CD14-positive monocyte (primary cell): ENCODE data around the gene ZBTB7C. TPM values are rescaled to one million over a fixed set of nuclear protein-coding genes. Genes with fewer than 3 reads are reported as not detected.

ENCODE experiments used
- DNase-seq, 3 donors: peaks; one replicate each; pipeline ENCODE4 v3.0.0-alpha.2; 2011 to 2022
- H2AFZ ChIP-seq: 2 replicates; pipeline ENCODE4 v1.6.0; 2012; ENCODE audit warnings: mild to moderate bottlenecking, low read depth, low read length, inconsistent platforms; ENCODE audit not compliant: insufficient read depth, poor library complexity, severe bottlenecking
- H3K27ac ChIP-seq, 2 donors: 1 replicate in 1 of 2; 2 replicates in 1 of 2; pipeline ENCODE4 v1.5.1; 2012 to 2013; ENCODE audit warnings: low read length in 2 of 2, control low read depth in 1 of 2, inconsistent platforms in 1 of 2, low read depth in 1 of 2, mild to moderate bottlenecking in 1 of 2
- H3K27me3 ChIP-seq, 2 donors: one replicate each; pipeline versions ENCODE4 v1.6.0 to v1.6.1; 2011 to 2013; ENCODE audit warnings: low read length in 2 of 2; ENCODE audit not compliant: control insufficient read depth in 2 of 2, insufficient read depth in 2 of 2
- H3K36me3 ChIP-seq, 2 donors: replicated peaks in 1 of 2; 1 replicate in 1 of 2; 2 replicates in 1 of 2; pipeline versions ENCODE4 v1.5.1 to v1.6.1; 2012 to 2013; ENCODE audit warnings: low read length in 2 of 2, control low read depth in 1 of 2, inconsistent platforms in 1 of 2, mild to moderate bottlenecking in 1 of 2; ENCODE audit not compliant: insufficient read depth in 2 of 2, control insufficient read depth in 1 of 2
- H3K4me1 ChIP-seq, 2 donors: 1 replicate in 1 of 2; 2 replicates in 1 of 2; pipeline versions ENCODE4 v1.5.1 to v1.6.1; 2012 to 2013; ENCODE audit warnings: low read length in 2 of 2, control low read depth in 1 of 2, inconsistent platforms in 1 of 2, mild to moderate bottlenecking in 1 of 2, moderate library complexity in 1 of 2; ENCODE audit not compliant: insufficient read depth in 2 of 2, control insufficient read depth in 1 of 2
- H3K4me2 ChIP-seq: replicated peaks from 2 replicates; pipeline ENCODE3; 2012; ENCODE audit warnings: low read length, moderate library complexity, mild to moderate bottlenecking; ENCODE audit not compliant: poor library complexity, severe bottlenecking; ENCODE audit errors: extremely low read depth
- H3K4me3 ChIP-seq, 3 experiments: fragments of 200-600 bp in 1 of 3; sonication (generic) in 1 of 3; replicated peaks in 1 of 3; 1 replicate in 2 of 3; 2 replicates in 1 of 3; pipeline ENCODE4 v1.5.1; 2011 to 2013; ENCODE audit warnings: low read length in 3 of 3, mild to moderate bottlenecking in 3 of 3, control low read depth in 2 of 3, low read depth in 2 of 3, inconsistent platforms in 1 of 3, moderate library complexity in 1 of 3
- H3K79me2 ChIP-seq: 2 replicates; pipeline ENCODE4 v1.6.0; 2012; ENCODE audit warnings: mild to moderate bottlenecking, control low read depth, inconsistent platforms, low read length, moderate library complexity; ENCODE audit not compliant: insufficient read depth
- H3K9ac ChIP-seq: 2 replicates; pipeline ENCODE4 v1.6.0; 2017; ENCODE audit warnings: low read length, mild to moderate bottlenecking; ENCODE audit not compliant: insufficient read depth, poor library complexity, severe bottlenecking
- H3K9me3 ChIP-seq, 2 donors: replicated peaks in 1 of 2; 1 replicate in 1 of 2; 2 replicates in 1 of 2; pipeline versions ENCODE4 v1.5.1 to v1.6.1; 2012 to 2013; ENCODE audit warnings: low read length in 2 of 2, control low read depth in 1 of 2; ENCODE audit not compliant: control insufficient read depth in 1 of 2, insufficient read depth in 1 of 2
- H4K20me1 ChIP-seq: 2 replicates; pipeline ENCODE4 v1.6.0; 2012; ENCODE audit warnings: mild to moderate bottlenecking, low read length, control low read depth, moderate library complexity; ENCODE audit not compliant: insufficient read depth
- H3K27ac Mint-ChIP-seq, 7 donors: one replicate each; pipeline ENCODE4 v1.8.0; 2020; ENCODE audit warnings: mild to moderate bottlenecking in 7 of 7, mixed read lengths in 7 of 7, moderate library complexity in 6 of 7, inconsistent platforms in 2 of 7
- H3K27me3 Mint-ChIP-seq, 3 donors: one replicate each; pipeline ENCODE4 v1.8.0; 2021 to 2022; ENCODE audit warnings: low read depth in 3 of 3, mild to moderate bottlenecking in 3 of 3, mixed read lengths in 3 of 3, moderate library complexity in 3 of 3, inconsistent platforms in 1 of 3
- H3K36me3 Mint-ChIP-seq, 2 donors: one replicate each; pipeline ENCODE4 v1.8.0; 2020; ENCODE audit warnings: mixed read lengths in 2 of 2, inconsistent platforms in 1 of 2, mild to moderate bottlenecking in 1 of 2
- H3K4me1 Mint-ChIP-seq: one replicate; pipeline ENCODE4 v1.8.0; 2020; ENCODE audit warnings: mild to moderate bottlenecking, mixed read lengths
- H3K4me3 Mint-ChIP-seq, 2 donors: one replicate each; pipeline ENCODE4 v1.8.0; 2020; ENCODE audit warnings: mild to moderate bottlenecking in 2 of 2, mixed read lengths in 2 of 2, moderate library complexity in 1 of 2
- H3K9me3 Mint-ChIP-seq, 7 donors: one replicate each; pipeline ENCODE4 v1.8.0; 2020 to 2022; ENCODE audit warnings: mixed read lengths in 7 of 7, mild to moderate bottlenecking in 6 of 7, moderate library complexity in 6 of 7, inconsistent platforms in 2 of 7
- CTCF ChIP-seq: fragments of 200-600 bp; IDR thresholded peaks from one replicate; pipeline ENCODE4 v1.8.0; 2022; ENCODE audit warnings: antibody characterized with exemption, mild to moderate bottlenecking
- WGBS: methylation state at CpG from one replicate; pipeline ENCODE4 v1.1.5; 2013; ENCODE audit warnings: missing lambda C conversion rate; ENCODE audit not compliant: insufficient coverage; 5-methylcytosine and 5-hydroxymethylcytosine counted together
- intact Hi-C, 2 donors: fragments of 100-400 bp; cut with micrococcal nuclease; formaldehyde crosslinking; loops; one replicate each; pipeline versions ENCODE4 v1.15.0 to v1.15.1; 2023
- polyA plus RNA-seq, 3 donors: library from polyadenylated mRNA; depleted of rRNA in 1 of 3; unstranded in 2 of 3; stranded (reverse) in 1 of 3; fragments of 300-500 nt in 2 of 3; fragments of >200 nt in 1 of 3; fragmentation: Illumina TruSeq in 2 of 3; gene quantifications; 1 replicate in 2 of 3; 2 replicates in 1 of 3; pipeline ENCODE4 v1.2.3, GENCODE V29; 2012 to 2021

The ZBTB7C gene
- polyA plus RNA-seq, 3 donors, result 0.03 to 0.09 TPM; not detected in 1

DNA sequence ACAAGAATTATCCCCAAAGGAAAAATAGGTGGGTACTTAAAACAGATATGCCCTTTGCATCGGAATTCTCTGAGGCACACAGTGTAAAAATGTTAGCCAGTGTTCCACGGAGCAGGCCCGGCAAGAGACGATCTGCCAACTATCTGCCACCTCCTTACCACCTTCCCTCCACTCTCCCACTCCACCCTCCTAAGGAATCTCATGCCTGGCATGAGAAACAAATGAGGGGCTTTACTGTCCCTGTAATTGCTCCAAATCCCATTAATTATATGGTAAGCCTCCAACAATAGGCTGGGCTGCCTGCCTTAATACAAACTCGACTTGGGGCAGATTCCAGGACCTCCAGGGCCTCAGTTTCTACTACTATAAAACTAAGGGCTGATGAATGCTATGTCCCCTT, 102.3 kb downstream of the ZBTB7C start:
- no peaks in the 10 kb centered on the region for H3K79me2 ChIP-seq
- Mint-ChIP-seq H3K4me1 (no peaks in the 10 kb centered on the region), H3K36me3 (no peaks in the 10 kb centered on the region), H3K27me3 (peaks cover 5 to 14% (median 9%) of the 10 kb centered on the region in 3 donors), H3K4me3 (no peak overlapping the region), H3K9me3 (no peaks in the 10 kb centered on the region), H3K27ac (no peak overlapping the region)
- intact Hi-C loops, result no loop called here
- no peaks in the 10 kb centered on the region for H4K20me1 ChIP-seq
- no peaks in the 10 kb centered on the region for H3K27me3 ChIP-seq
- H3K4me1 ChIP-seq, result no peaks in the 10 kb centered on the region
- 96% methylated on average over 4 of the region's 5 CpGs for WGBS
- no peak for TF ChIP-seq CTCF
- no peak overlapping the region for H3K9ac ChIP-seq
- no peak overlapping the region for H3K4me2 ChIP-seq
- no peak for DNase-seq
- no peak overlapping the region for H2AFZ ChIP-seq
- H3K9me3 ChIP-seq, result no peaks in the 10 kb centered on the region
- no peaks in the 10 kb centered on the region for H3K36me3 ChIP-seq
- no peak overlapping the region for H3K27ac ChIP-seq
- H3K4me3 ChIP-seq, result no peak overlapping the region

GRCh38 chr18:48304906-48305693, 104.1 kb downstream of the ZBTB7C start:
- H3K4me3 Mint-ChIP-seq, result no peak overlapping the region
- DNase-seq, result no peak
- Histone ChIP-seq H3K9ac (no peak overlapping the region), H3K4me3 (no peak overlapping the region), H3K27me3 (no peaks in the 10 kb centered on the region), H3K79me2 (no peaks in the 10 kb centered on the region), H3K4me2 (no peak overlapping the region), H3K36me3 (no peaks in the 10 kb centered on the region), H4K20me1 (no peaks in the 10 kb centered on the region), H3K27ac (no peak overlapping the region), H3K4me1 (peaks cover 7 to 8% of the 10 kb centered on the region in 2 donors), H3K9me3 (no peaks in the 10 kb centered on the region), H2AFZ (no peak overlapping the region)
- intact Hi-C loops, result no loop called here
- no peaks in the 10 kb centered on the region for H3K36me3 Mint-ChIP-seq
- no peaks in the 10 kb centered on the region for H3K9me3 Mint-ChIP-seq
- H3K27me3 Mint-ChIP-seq, result peaks cover 3 to 8% (median 3%) of the 10 kb centered on the region in 3 donors
- TF ChIP-seq CTCF, result no peak
- H3K4me1 Mint-ChIP-seq, result peaks cover 9% of the 10 kb centered on the region
- WGBS, result 90% methylated on average over 12 of the region's 16 CpGs
- H3K27ac Mint-ChIP-seq, result peak overlapping the region in 1 of 7 donors; percentile 57
